Measurements from ENCODE around the gene CACNA1S. TPM values are rescaled to one million over a fixed set of nuclear protein-coding genes. Genes with fewer than 3 reads are reported as not detected.

The CACNA1S gene
- total RNA-seq, 1 experiment from 2014 or later: not detected

GRCh38 chr1:201098992-201099677 is 13.1 kb downstream of the CACNA1S start:
- Mint-ChIP-seq H3K36me3 (ENCODE audit: insufficient read depth in 1 of 3, low read depth in 3 of 3) (no peaks in the 10 kb centered on the region), H3K9me3 (no peaks in the 10 kb centered on the region), H3K4me1 (peaks cover 7 to 15% of the 10 kb centered on the region in 2 experiments), H3K27ac (no peak overlapping the region), H3K4me3 (no peak overlapping the region), H3K27me3 (ENCODE audit: low read depth) (peaks cover 7% of the 10 kb centered on the region)
- Histone ChIP-seq H3K27ac (ENCODE audit: insufficient read length, low read depth, low read length) (no peak overlapping the region), H4K91ac (ENCODE audit: insufficient read length, low read depth, low read length) (no peak overlapping the region), H4K20me1 (ENCODE audit: control insufficient read depth, insufficient read depth, insufficient read length) (no peaks in the 10 kb centered on the region), H3K4me1 (ENCODE audit: insufficient read depth, low read length) (no peaks in the 10 kb centered on the region), H3K23ac (ENCODE audit: insufficient read length, low read depth, low read length) (no peak overlapping the region), H4K5ac (ENCODE audit: insufficient read length, low read depth, low read length) (no peak overlapping the region), H3K27me3 (ENCODE audit: insufficient read depth, low read length) (no peaks in the 10 kb centered on the region; the same call in 1 of the 2 replicates), H3K9me3 (ENCODE audit: control insufficient read depth, low read depth, low read length) (no peaks in the 10 kb centered on the region), H2BK12ac (ENCODE audit: insufficient read length, low read depth, low read length) (no peak overlapping the region), H3K4me2 (ENCODE audit: insufficient read depth, insufficient read length, low read length) (no peak overlapping the region), H2BK120ac (ENCODE audit: low read depth, low read length, poor library complexity, severe bottlenecking) (no peak overlapping the region), H3K56ac (ENCODE audit: insufficient read length, low read depth, low read length) (no peak overlapping the region), H4K8ac (replicated peaks; ENCODE audit: insufficient read length, low read depth, low read length) (no peak overlapping the region), H2BK15ac (ENCODE audit: low read depth, low read length) (no peak overlapping the region), H3K9ac (ENCODE audit: extremely low read depth, insufficient read length, low read length) (no peak overlapping the region), H2BK5ac (ENCODE audit: insufficient read length, low read length) (no peak overlapping the region), H3K79me1 (ENCODE audit: insufficient read depth, low read depth, low read length, poor library complexity, severe bottlenecking) (no peaks in the 10 kb centered on the region), H3K14ac (ENCODE audit: insufficient read depth, low read length) (no peak overlapping the region), H3K18ac (ENCODE audit: insufficient read length, low read depth, low read length) (no peak overlapping the region), H3T11ph (ENCODE audit: low read length) (no peak overlapping the region), H3K79me2 (ENCODE audit: insufficient read depth, low read length) (no peaks in the 10 kb centered on the region), H2AFZ (ENCODE audit: low read length) (no peak overlapping the region), H2BK20ac (ENCODE audit: low read depth, low read length, poor library complexity, severe bottlenecking) (no peak overlapping the region), H2AK5ac (ENCODE audit: insufficient read length, low read length) (no peak overlapping the region), H3K4ac (ENCODE audit: low read depth, low read length) (no peak overlapping the region), H3K23me2 (ENCODE audit: insufficient read length, low read depth, low read length, poor library complexity, severe bottlenecking) (no peaks in the 10 kb centered on the region)
- TF ChIP-seq CTCF (conservative IDR thresholded peaks at IDR 0.05): no peak
- no peak for DNase-seq
- no CpG with 5 or more reads among the region's 5 CpGs for WGBS (ENCODE audit: extremely low coverage, insufficient read length, low lambda C conversion rate)

Measured in H9 (cell line).